NCI-H1436 treated with DMSO at 0.1 percent for 48 hours (cell line): ENCODE data around the gene SLC12A6.

ENCODE experiments used
- DNase-seq: peaks from one replicate; lab custom pipeline; 2025; lab: John Stamatoyannopoulos, UW

Gene SLC12A6

GRCh38 chr15:34330279-34330678 is 7.3 kb downstream of the SLC12A6 start:
- DNase-seq, result no peak

- DNase-seq, result no peak
Measured at GRCh38 chr15:34329006-34329405, 8.6 kb downstream of the SLC12A6 start.

GRCh38 chr15:34327906-34328305 is 9.7 kb downstream of the SLC12A6 start:
- DNase-seq, result no peak

GRCh38 chr15:34325368-34325767 is 12.2 kb downstream of the SLC12A6 start:
- DNase-seq, result no peak

- DNase-seq, result no peak
Measured at GRCh38 chr15:34324933-34325332, 12.6 kb downstream of the SLC12A6 start.

- no peak for DNase-seq
Measured at GRCh38 chr15:34323217-34323616, 14.4 kb downstream of the SLC12A6 start.

GRCh38 chr15:34318277-34319079 is 19.1 kb downstream of the SLC12A6 start:
- DNase-seq, result peak; percentile 28

- no peak for DNase-seq
Measured at GRCh38 chr15:34314491-34315490, 22.8 kb downstream of the SLC12A6 start.

- no peak for DNase-seq
Measured at GRCh38 chr15:34311563-34311962, 26.0 kb downstream of the SLC12A6 start.

- no peak for DNase-seq
Measured at GRCh38 chr15:34304613-34305012, 33.0 kb downstream of the SLC12A6 start.

- DNase-seq, result no peak
Measured at GRCh38 chr15:34301058-34301457, 36.5 kb downstream of the SLC12A6 start.

- no peak for DNase-seq
Measured at GRCh38 chr15:34297059-34297458, 40.5 kb downstream of the SLC12A6 start.

GRCh38 chr15:34292621-34293020 is 45.0 kb downstream of the SLC12A6 start:
- DNase-seq, result no peak

GRCh38 chr15:34284937-34285336 is 52.6 kb downstream of the SLC12A6 start:
- no peak for DNase-seq

- no peak for DNase-seq
Measured at GRCh38 chr15:34282384-34282783, 55.2 kb downstream of the SLC12A6 start.

- no peak for DNase-seq
Measured at GRCh38 chr15:34280193-34280592, 57.4 kb downstream of the SLC12A6 start.

- no peak for DNase-seq
Measured at GRCh38 chr15:34279368-34279767, 58.2 kb downstream of the SLC12A6 start.

- no peak for DNase-seq
Measured at GRCh38 chr15:34275721-34276120, 61.9 kb downstream of the SLC12A6 start.

- DNase-seq, result no peak
Measured at GRCh38 chr15:34275154-34275553, 62.4 kb downstream of the SLC12A6 start.

- DNase-seq, result no peak
Measured at GRCh38 chr15:34271493-34271892, 66.1 kb downstream of the SLC12A6 start.

- DNase-seq, result no peak
Measured at GRCh38 chr15:34266751-34267150, 70.8 kb downstream of the SLC12A6 start.

- DNase-seq, result no peak
Measured at GRCh38 chr15:34264076-34264475, 73.5 kb downstream of the SLC12A6 start.

- no peak for DNase-seq
Measured at GRCh38 chr15:34262362-34262761, 75.2 kb downstream of the SLC12A6 start.
